ENCODE data around the gene PDK2. TPM values are rescaled to one million over a fixed set of nuclear protein-coding genes. Genes with fewer than 3 reads are reported as not detected.
A peak's percentile ranks its signal among the peaks of the same experiment; 100 is the strongest.

Gene PDK2
- total RNA-seq, 1 donor from 2014 or later, result 14.5 TPM

GRCh38 chr17:50090971-50091917 is 3.9 kb upstream of the PDK2 start:
- no peak for DNase-seq (ENCODE audit: low read depth)
- Histone ChIP-seq H3K27me3 (ENCODE audit: control insufficient read depth, insufficient read depth, low read length) (no peaks in the 10 kb centered on the region), H3K4me3 (ENCODE audit: low read depth, low read length) (no peak overlapping the region), H3K36me3 (ENCODE audit: control insufficient read depth, insufficient read depth, low read length) (peaks cover 18% of the 10 kb centered on the region)
- TF ChIP-seq CTCF (IDR thresholded peaks at IDR 0.05; ENCODE audit: insufficient read depth, low read length, poor library complexity, severe bottlenecking), result no peak

GRCh38 chr17:50091918-50092285 is 3.2 kb upstream of the PDK2 start:
- no peak for DNase-seq (ENCODE audit: low read depth)
- TF ChIP-seq CTCF (IDR thresholded peaks at IDR 0.05; ENCODE audit: insufficient read depth, low read length, poor library complexity, severe bottlenecking), result no peak
- peaks cover 18% of the 10 kb centered on the region for H3K36me3 ChIP-seq (ENCODE audit: control insufficient read depth, insufficient read depth, low read length)
- no peaks in the 10 kb centered on the region for H3K27me3 ChIP-seq (ENCODE audit: control insufficient read depth, insufficient read depth, low read length)
- no peak overlapping the region for H3K4me3 ChIP-seq (ENCODE audit: low read depth, low read length)

GRCh38 chr17:50093246-50093645 is 1.9 kb upstream of the PDK2 start:
- peaks cover 11% of the 10 kb centered on the region for H3K36me3 ChIP-seq (ENCODE audit: control insufficient read depth, insufficient read depth, low read length)
- no peak for DNase-seq (ENCODE audit: low read depth)
- no peak for TF ChIP-seq CTCF (IDR thresholded peaks at IDR 0.05; ENCODE audit: insufficient read depth, low read length, poor library complexity, severe bottlenecking)
- no peaks in the 10 kb centered on the region for H3K27me3 ChIP-seq (ENCODE audit: control insufficient read depth, insufficient read depth, low read length)
- H3K4me3 ChIP-seq (ENCODE audit: low read depth, low read length), result no peak overlapping the region

- Histone ChIP-seq H3K36me3 (ENCODE audit: control insufficient read depth, insufficient read depth, low read length) (peaks cover 8% of the 10 kb centered on the region), H3K4me3 (ENCODE audit: low read depth, low read length) (no peak overlapping the region), H3K27me3 (ENCODE audit: control insufficient read depth, insufficient read depth, low read length) (no peaks in the 10 kb centered on the region)
- no peak for TF ChIP-seq CTCF (IDR thresholded peaks at IDR 0.05; ENCODE audit: insufficient read depth, low read length, poor library complexity, severe bottlenecking)
- no peak for DNase-seq (ENCODE audit: low read depth)
Observed at GRCh38 chr17:50093807-50094206, 1.3 kb upstream of the PDK2 start.

GRCh38 chr17:50094243-50094752 is 853 bp upstream of the PDK2 start:
- H3K27me3 ChIP-seq (ENCODE audit: control insufficient read depth, insufficient read depth, low read length), result no peaks in the 10 kb centered on the region
- peak overlapping the region; percentile 87 for H3K4me3 ChIP-seq (ENCODE audit: low read depth, low read length)
- peaks cover 8% of the 10 kb centered on the region for H3K36me3 ChIP-seq (ENCODE audit: control insufficient read depth, insufficient read depth, low read length)
- TF ChIP-seq CTCF (IDR thresholded peaks at IDR 0.05; ENCODE audit: insufficient read depth, low read length, poor library complexity, severe bottlenecking), result peak; percentile 86
- peak; percentile 53 for DNase-seq (ENCODE audit: low read depth)

All from kidney epithelial cell (primary cell).